GM12874 (cell line): ENCODE data around the gene BLOC1S3.

Source experiments
- CTCF ChIP-seq: IDR thresholded peaks from 2 replicates; pipeline ENCODE4 v1.5.1; 2011; ENCODE audit warnings: low read depth, mild to moderate bottlenecking, control low read depth, low read length, moderate library complexity; ENCODE audit not compliant: insufficient read depth

The BLOC1S3 gene

GRCh38 chr19:45153339-45154063 is 25.1 kb upstream of the BLOC1S3 start:
- TF ChIP-seq CTCF = no peak

GRCh38 chr19:45154064-45154827 is 24.3 kb upstream of the BLOC1S3 start:
- no peak for TF ChIP-seq CTCF

GRCh38 chr19:45156011-45156630 is 22.5 kb upstream of the BLOC1S3 start:
- no peak for TF ChIP-seq CTCF

DNA sequence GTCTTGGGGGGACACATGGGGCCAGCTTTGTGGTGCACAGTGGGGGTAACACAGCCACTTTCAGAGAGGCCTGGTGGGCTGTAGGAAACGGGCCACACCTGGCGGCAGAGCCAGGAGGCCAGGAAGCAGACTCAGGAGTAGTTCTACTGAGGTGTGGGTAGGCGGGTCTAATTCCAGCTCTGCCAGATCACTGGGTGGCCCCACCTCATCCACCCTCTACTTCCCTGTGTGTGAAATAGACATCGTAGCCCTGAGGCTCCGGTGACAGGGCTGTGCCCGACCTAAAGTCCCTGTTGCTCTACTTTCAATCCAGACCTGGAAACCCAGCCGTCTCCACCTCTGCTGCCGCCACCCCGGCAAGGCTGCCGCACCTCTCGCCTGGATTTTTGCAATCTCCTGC is 21.8 kb upstream of the BLOC1S3 start:
- no peak for TF ChIP-seq CTCF

- TF ChIP-seq CTCF = no peak
Observed at GRCh38 chr19:45158503-45159209, 19.9 kb upstream of the BLOC1S3 start.

DNA sequence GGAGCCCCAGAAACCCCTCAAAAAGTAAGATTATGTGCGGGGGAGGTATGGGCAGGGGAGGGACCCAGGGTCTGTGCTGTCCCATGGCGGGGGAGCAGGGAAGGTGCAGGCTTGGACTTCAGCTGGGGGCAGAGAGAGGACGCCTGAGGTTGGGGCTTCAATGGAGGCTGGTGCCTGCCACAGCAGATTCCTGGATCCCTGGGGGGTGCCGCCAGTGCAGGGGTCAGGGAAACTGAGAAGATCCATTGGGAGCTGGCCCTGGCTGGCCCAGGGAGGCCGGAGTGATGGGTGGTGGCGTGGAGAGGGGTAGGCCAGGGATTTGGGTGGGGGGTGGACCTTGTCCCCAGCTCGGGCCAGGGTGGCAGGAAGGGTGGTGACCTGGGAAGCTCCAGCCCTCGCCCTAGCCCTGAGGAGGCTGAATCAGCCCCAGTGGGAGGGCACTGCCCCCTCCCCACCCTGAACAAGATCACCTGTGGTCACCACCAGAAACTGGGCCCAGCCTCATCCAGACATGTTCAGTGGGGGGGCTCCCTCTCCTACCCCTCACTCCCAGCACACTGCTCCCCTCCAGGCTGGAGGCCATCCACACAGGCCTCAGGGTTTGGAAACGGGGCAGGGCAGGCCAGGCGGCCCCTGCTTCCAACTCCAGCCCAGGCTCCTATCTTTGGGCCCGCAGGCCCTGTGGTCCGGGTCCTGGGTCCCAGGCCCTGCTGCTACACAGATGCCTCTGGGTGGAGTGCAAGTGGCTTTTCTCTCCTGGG is 19.2 kb upstream of the BLOC1S3 start:
- TF ChIP-seq CTCF = no peak
